OCI-LY7 (cell line): ENCODE data around the gene GPR180.

Experiments
- EZH2phosphoT487 ChIP-seq: fragments of 200-600 bp; sonication (generic); IDR thresholded peaks from 2 replicates; pipeline ENCODE4 v1.6.1; 2018; ENCODE audit warnings: low read depth, borderline replicate concordance, mild to moderate bottlenecking, mixed run types, antibody characterized with exemption, low read length, moderate library complexity, mixed read lengths
- TF ChIP-seq, protein P1 (sequence below): fragments of 200-600 bp; sonication (generic); conservative IDR thresholded peaks from 2 replicates; pipeline ENCODE4 v1.5.1; 2014; ENCODE audit warnings: mild to moderate bottlenecking, antibody characterized with exemption, low read length, moderate library complexity, mixed read lengths

DNA sequence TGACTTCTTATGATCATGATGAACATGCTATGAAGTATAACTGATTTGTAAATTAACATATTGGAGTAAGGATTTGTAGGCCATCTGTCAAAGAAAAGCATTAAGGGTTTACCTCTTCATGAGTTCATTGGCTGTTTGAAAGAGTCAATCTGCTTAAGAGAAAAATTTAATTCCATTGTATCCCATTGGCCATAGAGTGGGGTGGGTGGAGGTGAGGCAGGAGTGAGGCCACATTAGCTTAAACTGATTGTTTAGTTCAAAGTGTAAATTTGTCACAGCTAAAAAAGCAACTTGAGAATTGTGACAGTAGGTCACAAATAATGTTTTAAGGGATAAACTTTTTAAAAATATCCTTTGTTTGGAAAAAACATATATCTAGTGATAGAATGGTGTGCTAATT lies 11.4 kb downstream of the GPR180 start:
- TF ChIP-seq, protein P1, sequence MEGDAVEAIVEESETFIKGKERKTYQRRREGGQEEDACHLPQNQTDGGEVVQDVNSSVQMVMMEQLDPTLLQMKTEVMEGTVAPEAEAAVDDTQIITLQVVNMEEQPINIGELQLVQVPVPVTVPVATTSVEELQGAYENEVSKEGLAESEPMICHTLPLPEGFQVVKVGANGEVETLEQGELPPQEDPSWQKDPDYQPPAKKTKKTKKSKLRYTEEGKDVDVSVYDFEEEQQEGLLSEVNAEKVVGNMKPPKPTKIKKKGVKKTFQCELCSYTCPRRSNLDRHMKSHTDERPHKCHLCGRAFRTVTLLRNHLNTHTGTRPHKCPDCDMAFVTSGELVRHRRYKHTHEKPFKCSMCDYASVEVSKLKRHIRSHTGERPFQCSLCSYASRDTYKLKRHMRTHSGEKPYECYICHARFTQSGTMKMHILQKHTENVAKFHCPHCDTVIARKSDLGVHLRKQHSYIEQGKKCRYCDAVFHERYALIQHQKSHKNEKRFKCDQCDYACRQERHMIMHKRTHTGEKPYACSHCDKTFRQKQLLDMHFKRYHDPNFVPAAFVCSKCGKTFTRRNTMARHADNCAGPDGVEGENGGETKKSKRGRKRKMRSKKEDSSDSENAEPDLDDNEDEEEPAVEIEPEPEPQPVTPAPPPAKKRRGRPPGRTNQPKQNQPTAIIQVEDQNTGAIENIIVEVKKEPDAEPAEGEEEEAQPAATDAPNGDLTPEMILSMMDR, result no peak
- TF ChIP-seq EZH2phosphoT487, result no peak
